ENCODE data around the gene LRG1.

DNA sequence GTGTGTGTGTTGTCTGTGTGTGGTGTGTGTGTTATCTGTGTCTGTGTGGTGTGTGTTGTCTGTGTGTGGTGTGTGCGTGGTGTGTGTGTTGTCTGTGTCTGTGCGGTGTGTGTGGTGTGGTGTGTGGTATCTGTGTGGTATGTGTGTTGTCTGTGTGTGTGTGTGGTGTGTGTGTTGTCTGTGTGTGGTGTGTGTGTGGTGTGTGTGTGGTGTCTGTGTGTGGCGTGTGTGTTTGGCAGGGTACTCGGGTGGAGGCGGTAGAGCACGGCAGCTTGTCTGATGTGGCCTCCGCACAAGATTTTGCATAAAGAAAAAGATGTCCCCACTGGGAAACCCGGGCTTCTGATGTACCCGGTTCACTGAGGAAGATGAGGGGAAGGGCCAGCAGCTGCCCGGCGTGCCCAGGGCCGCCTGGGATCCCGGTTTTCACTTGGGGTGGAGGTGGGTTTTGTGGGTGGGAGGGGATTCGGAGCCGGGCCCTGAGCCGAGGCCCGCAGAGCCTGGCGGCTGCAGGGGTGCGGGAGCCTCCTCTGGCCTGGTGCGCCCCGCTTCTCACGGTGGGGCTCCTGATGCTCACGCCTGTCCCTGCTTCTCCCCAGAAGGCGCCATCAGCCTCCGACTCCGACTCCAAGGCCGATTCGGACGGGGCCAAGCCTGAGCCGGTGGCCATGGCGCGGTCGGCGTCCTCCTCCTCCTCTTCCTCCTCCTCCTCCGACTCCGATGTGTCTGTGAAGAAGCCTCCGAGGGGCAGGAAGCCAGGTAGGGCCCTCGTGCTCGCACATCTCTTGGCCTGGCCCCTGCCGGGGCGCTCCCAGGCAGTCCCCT, 46.5 kb downstream of the LRG1 start:
- TF ChIP-seq, protein P1, sequence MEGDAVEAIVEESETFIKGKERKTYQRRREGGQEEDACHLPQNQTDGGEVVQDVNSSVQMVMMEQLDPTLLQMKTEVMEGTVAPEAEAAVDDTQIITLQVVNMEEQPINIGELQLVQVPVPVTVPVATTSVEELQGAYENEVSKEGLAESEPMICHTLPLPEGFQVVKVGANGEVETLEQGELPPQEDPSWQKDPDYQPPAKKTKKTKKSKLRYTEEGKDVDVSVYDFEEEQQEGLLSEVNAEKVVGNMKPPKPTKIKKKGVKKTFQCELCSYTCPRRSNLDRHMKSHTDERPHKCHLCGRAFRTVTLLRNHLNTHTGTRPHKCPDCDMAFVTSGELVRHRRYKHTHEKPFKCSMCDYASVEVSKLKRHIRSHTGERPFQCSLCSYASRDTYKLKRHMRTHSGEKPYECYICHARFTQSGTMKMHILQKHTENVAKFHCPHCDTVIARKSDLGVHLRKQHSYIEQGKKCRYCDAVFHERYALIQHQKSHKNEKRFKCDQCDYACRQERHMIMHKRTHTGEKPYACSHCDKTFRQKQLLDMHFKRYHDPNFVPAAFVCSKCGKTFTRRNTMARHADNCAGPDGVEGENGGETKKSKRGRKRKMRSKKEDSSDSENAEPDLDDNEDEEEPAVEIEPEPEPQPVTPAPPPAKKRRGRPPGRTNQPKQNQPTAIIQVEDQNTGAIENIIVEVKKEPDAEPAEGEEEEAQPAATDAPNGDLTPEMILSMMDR (IDR thresholded peaks at IDR 0.05; ENCODE audit: low read depth, low read length), result no peak
- no peak for TF ChIP-seq EZH2phosphoT487 (IDR thresholded peaks at IDR 0.05; ENCODE audit: low read depth)

Measured in OCI-LY3 (cell line).